Jurkat, Clone E6-1 (cell line): ENCODE results near the gene SH3RF2.
"Not testable (repeated sequence)": the region's sequence is repeated elsewhere in the genome, so short reads cannot be mapped to it uniquely, and the experiment has no call there.

Experiments
- DNase-seq: peaks from one replicate; pipeline ENCODE4 v3.0.0-alpha.2; 2011; ENCODE audit warnings: low read depth, low spot score
- H3K4me3 ChIP-seq: 2 replicates; pipeline ENCODE4 v1.5.1; 2011; ENCODE audit warnings: mild to moderate bottlenecking, low read length, control low read depth, moderate library complexity

SH3RF2 gene

GRCh38 chr5:145945620-145946111 lies 9.3 kb downstream of the SH3RF2 start:
- no peak overlapping the region for H3K4me3 ChIP-seq
- no peak for DNase-seq

- H3K4me3 ChIP-seq = no peak overlapping the region
- peak; percentile 22 for DNase-seq
Observed at GRCh38 chr5:145946112-145946861, 9.9 kb downstream of the SH3RF2 start.

- no peak overlapping the region for H3K4me3 ChIP-seq
- no peak for DNase-seq
Observed at GRCh38 chr5:145947581-145947980, 11.2 kb downstream of the SH3RF2 start.

- H3K4me3 ChIP-seq = no peak overlapping the region
- DNase-seq = no peak
Observed at GRCh38 chr5:145948047-145948446, 11.7 kb downstream of the SH3RF2 start.

- no peak for DNase-seq
- H3K4me3 ChIP-seq = no peak overlapping the region
Observed at GRCh38 chr5:145948921-145949320, 12.5 kb downstream of the SH3RF2 start.

GRCh38 chr5:145949474-145949873 lies 13.1 kb downstream of the SH3RF2 start:
- no peak for DNase-seq
- H3K4me3 ChIP-seq = no peak overlapping the region

- no peak overlapping the region for H3K4me3 ChIP-seq
- DNase-seq = no peak
Observed at GRCh38 chr5:145951071-145951470, 14.7 kb downstream of the SH3RF2 start.

GRCh38 chr5:145953202-145953601 lies 16.8 kb downstream of the SH3RF2 start:
- no peak overlapping the region for H3K4me3 ChIP-seq
- no peak for DNase-seq

- H3K4me3 ChIP-seq, DNase-seq: not testable (repeated sequence)
Observed at GRCh38 chr5:145954140-145954539, 17.8 kb downstream of the SH3RF2 start.

- no peak for DNase-seq
- no peak overlapping the region for H3K4me3 ChIP-seq
Observed at GRCh38 chr5:145957388-145957787, 21.0 kb downstream of the SH3RF2 start.

- DNase-seq = no peak
- no peak overlapping the region for H3K4me3 ChIP-seq
Observed at GRCh38 chr5:145958436-145958835, 22.1 kb downstream of the SH3RF2 start.

- no peak overlapping the region for H3K4me3 ChIP-seq
- no peak for DNase-seq
Observed at GRCh38 chr5:145960166-145960565, 23.8 kb downstream of the SH3RF2 start.

- no peak for DNase-seq
- no peak overlapping the region for H3K4me3 ChIP-seq
Observed at GRCh38 chr5:145960848-145961600, 24.6 kb downstream of the SH3RF2 start.

GRCh38 chr5:145962001-145962400 lies 25.6 kb downstream of the SH3RF2 start:
- no peak overlapping the region for H3K4me3 ChIP-seq
- DNase-seq = no peak

GRCh38 chr5:145964008-145964407 lies 27.6 kb downstream of the SH3RF2 start:
- H3K4me3 ChIP-seq, DNase-seq: not testable (repeated sequence)

GRCh38 chr5:145965804-145966203 lies 29.4 kb downstream of the SH3RF2 start:
- H3K4me3 ChIP-seq = no peak overlapping the region
- DNase-seq = no peak

GRCh38 chr5:145967296-145967695 lies 30.9 kb downstream of the SH3RF2 start:
- DNase-seq = no peak
- no peak overlapping the region for H3K4me3 ChIP-seq

- H3K4me3 ChIP-seq = no peak overlapping the region
- no peak for DNase-seq
Observed at GRCh38 chr5:145968970-145969713, 32.8 kb downstream of the SH3RF2 start.

- no peak for DNase-seq
- no peak overlapping the region for H3K4me3 ChIP-seq
Observed at GRCh38 chr5:145969714-145970092, 33.3 kb downstream of the SH3RF2 start.

GRCh38 chr5:145971108-145971507 lies 34.7 kb downstream of the SH3RF2 start:
- no peak for DNase-seq
- no peak overlapping the region for H3K4me3 ChIP-seq
